ENCODE results near the gene EPAS1. TPM values are rescaled to one million over a fixed set of nuclear protein-coding genes. Genes with fewer than 3 reads are reported as not detected.

The EPAS1 gene
- total RNA-seq, 1 experiment from 2014 or later: 55.9 TPM

- TF ChIP-seq ZNF274 (IDR thresholded peaks at IDR 0.05; ENCODE audit: low read depth, low read length) (no peak), POLR2A (IDR thresholded peaks at IDR 0.05; ENCODE audit: borderline replicate concordance, extremely low read depth, insufficient read depth, insufficient read length) (no peak), ZFX (IDR thresholded peaks at IDR 0.05) (no peak)
- no peak overlapping the region for H3K4me3 ChIP-seq (replicated peaks in 1 of 2; ENCODE audit: low read depth in 1 of 2, low read length in 2 of 2)
- no peaks in the 10 kb centered on the region; the same call in 1 of the 2 replicates for H3K79me2 ChIP-seq (ENCODE audit: insufficient read depth, low read length)
- no TSS peak for BruUV-seq (replicated peaks)
- DNase-seq (ENCODE audit: low read depth, low spot score): no peak
- peaks cover 0 to 3% of the 10 kb centered on the region in 2 experiments; a peak in 1 of 4 replicates for H3K4me1 ChIP-seq (ENCODE audit: control insufficient read depth in 1 of 2, insufficient read depth in 2 of 2, low read length in 2 of 2)
- no peak overlapping the region for H3K9ac ChIP-seq (ENCODE audit: low read length)
- H3K36me3 ChIP-seq (ENCODE audit: control insufficient read depth in 1 of 2, insufficient read depth in 2 of 2, low read length in 2 of 2): no peaks in the 10 kb centered on the region
- no peaks in the 10 kb centered on the region for H4K20me1 ChIP-seq (ENCODE audit: insufficient read depth)
- H3K27ac ChIP-seq (ENCODE audit: low read depth, low read length): no peak overlapping the region
- no peaks in the 10 kb centered on the region for H3K27me3 ChIP-seq (ENCODE audit: insufficient read depth, low read length)
- intact Hi-C loops (cut with micrococcal nuclease): no loop called here
- no peaks in the 10 kb centered on the region for H3K9me2 ChIP-seq (ENCODE audit: insufficient read depth)
- H2AFZ ChIP-seq (ENCODE audit: low read depth, low read length, poor library complexity, severe bottlenecking): no peak overlapping the region
- H3K4me2 ChIP-seq (ENCODE audit: low read length): no peak overlapping the region
- ChIA-PET POLR2A (no interaction called here), CTCF (no interaction called here), RAD21 (ENCODE audit: low non-redundant PET in 1 of 2, low total read pairs in 2 of 2, uncharacterized antibody in 2 of 2, unreplicated experiment in 2 of 2) (no interaction called here)
- no peaks in the 10 kb centered on the region for H3K9me3 ChIP-seq (ENCODE audit: control insufficient read depth in 1 of 2, insufficient read depth in 1 of 2, low read depth in 1 of 2, low read length in 2 of 2)
- ATAC-seq: no peak
These were observed 40.2 kb downstream of the EPAS1 start for GRCh38 chr2:46337208-46337994.

- POLR2A ChIA-PET: no interaction called here
- Histone ChIP-seq H3K79me2 (ENCODE audit: insufficient read depth, low read length) (peaks cover 5% of the 10 kb centered on the region; the same call in 1 of the 2 replicates), H2AFZ (ENCODE audit: low read depth, low read length, poor library complexity, severe bottlenecking) (no peak overlapping the region), H3K9me3 (ENCODE audit: control insufficient read depth in 1 of 2, insufficient read depth in 1 of 2, low read depth in 1 of 2, low read length in 2 of 2) (no peaks in the 10 kb centered on the region), H3K4me2 (ENCODE audit: low read length) (no peak overlapping the region), H4K20me1 (ENCODE audit: insufficient read depth) (no peaks in the 10 kb centered on the region), H3K27me3 (ENCODE audit: insufficient read depth, low read length) (no peaks in the 10 kb centered on the region), H3K4me3 (replicated peaks in 1 of 2; ENCODE audit: low read depth in 1 of 2, low read length in 2 of 2) (no peak overlapping the region), H3K9ac (ENCODE audit: low read length) (no peak overlapping the region), H3K9me2 (ENCODE audit: insufficient read depth) (no peaks in the 10 kb centered on the region), H3K4me1 (ENCODE audit: control insufficient read depth in 1 of 2, insufficient read depth in 2 of 2, low read length in 2 of 2) (peaks cover 0 to 3% of the 10 kb centered on the region in 2 experiments; a peak in 1 of 4 replicates), H3K27ac (ENCODE audit: low read depth, low read length) (no peak overlapping the region), H3K36me3 (ENCODE audit: control insufficient read depth in 1 of 2, insufficient read depth in 2 of 2, low read length in 2 of 2) (no peaks in the 10 kb centered on the region)
- TF ChIP-seq SRF (IDR thresholded peaks at IDR 0.05; ENCODE audit: low read depth): no peak
- TF ChIP-seq RAD21 (IDR thresholded peaks at IDR 0.05; ENCODE audit: low read depth): no peak
- TF ChIP-seq ELF1 (IDR thresholded peaks at IDR 0.05; ENCODE audit: borderline replicate concordance, low read depth): no peak
- no peak for TF ChIP-seq TCF7L2 (IDR thresholded peaks at IDR 0.05; ENCODE audit: borderline replicate concordance, extremely low read depth, insufficient read depth, insufficient read length)
- TF ChIP-seq POLR2AphosphoS5 (IDR thresholded peaks at IDR 0.05; ENCODE audit: low read depth, low read length): no peak
- no peak for TF ChIP-seq CEBPB (IDR thresholded peaks at IDR 0.05; ENCODE audit: low read depth)
- TF ChIP-seq, protein P1, sequence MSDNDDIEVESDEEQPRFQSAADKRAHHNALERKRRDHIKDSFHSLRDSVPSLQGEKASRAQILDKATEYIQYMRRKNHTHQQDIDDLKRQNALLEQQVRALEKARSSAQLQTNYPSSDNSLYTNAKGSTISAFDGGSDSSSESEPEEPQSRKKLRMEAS (IDR thresholded peaks at IDR 0.05): no peak
- TF ChIP-seq, protein P2, sequence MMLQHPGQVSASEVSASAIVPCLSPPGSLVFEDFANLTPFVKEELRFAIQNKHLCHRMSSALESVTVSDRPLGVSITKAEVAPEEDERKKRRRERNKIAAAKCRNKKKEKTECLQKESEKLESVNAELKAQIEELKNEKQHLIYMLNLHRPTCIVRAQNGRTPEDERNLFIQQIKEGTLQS (IDR thresholded peaks at IDR 0.05): no peak
- TF ChIP-seq EZH2 (IDR thresholded peaks at IDR 0.05): no peak
- TF ChIP-seq FOSL1 (IDR thresholded peaks at IDR 0.05; ENCODE audit: low read depth): no peak
- CTCF ChIA-PET: no interaction called here
- BruUV-seq (replicated peaks): no TSS peak
- DNase-seq (ENCODE audit: low read depth, low spot score): no peak
- intact Hi-C loops (cut with micrococcal nuclease): no loop called here
- ATAC-seq: no peak
- RAD21 ChIA-PET (ENCODE audit: low non-redundant PET in 1 of 2, low total read pairs in 2 of 2, uncharacterized antibody in 2 of 2, unreplicated experiment in 2 of 2): no interaction called here
These were observed 41.5 kb downstream of the EPAS1 start for GRCh38 chr2:46338674-46339073.

Data from HCT116 (cell line).